K562 treated with DMSO at 1 percent for 12 hours (cell line): ENCODE measurements around the gene PRKAA2. TPM values are rescaled to one million over a fixed set of nuclear protein-coding genes. Genes with fewer than 3 reads are reported as not detected.

Experiments
- total RNA-seq: library from RNA; unstranded; fragments of 300-600 nt; gene quantifications from 2 replicates; pipeline ENCODE4 v1.2.3, GENCODE V29; 2022; ENCODE audit not compliant: insufficient read depth

The PRKAA2 gene
- total RNA-seq = not detected in 2 replicates

GRCh38 chr1:56644919-56645676, at the start of gene PRKAA2:
PRKAA2 (plus strand) TSS chr1:56645314; CDS start chr1:56645388, 74 bp downstream.

Other genes starting within 250 kb of the PRKAA2 start
- gene PLPP3, start 65.8 kb upstream of the PRKAA2 start, total RNA-seq = 0.44 and 2.3 TPM in 2 replicates
- gene FYB2, start 174.1 kb downstream of the PRKAA2 start, total RNA-seq = 1.8 TPM in 1 of 2 replicates, not detected in the other
- gene C8A, start 209.5 kb downstream of the PRKAA2 start, total RNA-seq = not detected in 2 replicates